ENCODE data around the gene IL4R.
"Not testable (repeated sequence)": the region's sequence is repeated elsewhere in the genome, so short reads cannot be mapped to it uniquely, and the experiment has no call there.

IL4R gene

GRCh38 chr16:27288313-27288712, 25.5 kb upstream of the IL4R start:
- DNase-seq (ENCODE audit: low spot score): not testable (repeated sequence)

- no peak for DNase-seq (ENCODE audit: low spot score)
Observed at GRCh38 chr16:27289669-27290068, 24.1 kb upstream of the IL4R start.

- DNase-seq (ENCODE audit: low spot score): no peak
Observed at GRCh38 chr16:27290562-27290961, 23.2 kb upstream of the IL4R start.

GRCh38 chr16:27291106-27291505, 22.7 kb upstream of the IL4R start:
- DNase-seq (ENCODE audit: low spot score): no peak

DNA sequence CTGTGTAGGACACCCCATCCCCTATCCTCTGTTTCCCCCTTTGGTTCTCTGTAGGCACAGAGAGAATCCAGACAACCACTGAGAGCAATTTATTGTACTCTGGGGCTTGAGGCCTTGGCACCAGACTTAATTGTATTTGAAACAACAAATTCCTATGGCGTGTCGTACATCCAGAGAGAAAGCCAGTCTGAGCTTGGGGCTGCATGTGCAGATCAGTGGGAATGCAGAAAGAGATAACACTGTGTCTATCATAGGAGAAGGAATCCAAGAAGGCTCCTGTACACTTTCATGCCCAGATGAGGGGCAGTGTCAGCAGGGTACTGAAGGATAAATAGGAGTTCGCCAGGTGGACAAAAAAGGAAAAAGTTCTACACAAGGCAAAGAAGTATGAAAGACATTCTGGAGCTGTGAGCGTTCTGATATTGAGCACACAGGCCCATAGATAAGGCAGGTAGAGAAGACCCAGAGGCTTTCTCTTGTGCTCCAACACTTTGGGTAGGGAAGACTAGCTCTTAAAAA, 22.0 kb upstream of the IL4R start:
- DNase-seq (ENCODE audit: low spot score): no peak

DNA sequence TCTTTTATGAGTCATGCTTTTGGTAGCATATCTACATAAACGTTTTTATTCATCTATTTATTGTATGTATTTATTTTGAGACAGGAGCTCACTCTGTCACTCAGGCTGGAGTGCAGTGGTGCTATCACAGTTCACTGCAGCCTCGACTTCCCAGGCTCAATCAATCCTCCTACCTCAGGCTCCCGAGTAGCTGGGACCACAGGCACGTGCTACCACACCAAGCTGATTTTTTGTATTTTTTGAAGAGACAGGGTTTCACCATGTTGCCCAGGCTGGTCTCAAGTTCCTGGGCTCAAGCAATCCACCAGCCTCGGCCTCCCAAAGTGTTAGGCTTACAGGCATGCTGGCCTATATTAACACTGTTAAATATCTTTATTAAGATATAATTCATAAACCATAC, 20.4 kb upstream of the IL4R start:
- DNase-seq (ENCODE audit: low spot score): no peak

DNA sequence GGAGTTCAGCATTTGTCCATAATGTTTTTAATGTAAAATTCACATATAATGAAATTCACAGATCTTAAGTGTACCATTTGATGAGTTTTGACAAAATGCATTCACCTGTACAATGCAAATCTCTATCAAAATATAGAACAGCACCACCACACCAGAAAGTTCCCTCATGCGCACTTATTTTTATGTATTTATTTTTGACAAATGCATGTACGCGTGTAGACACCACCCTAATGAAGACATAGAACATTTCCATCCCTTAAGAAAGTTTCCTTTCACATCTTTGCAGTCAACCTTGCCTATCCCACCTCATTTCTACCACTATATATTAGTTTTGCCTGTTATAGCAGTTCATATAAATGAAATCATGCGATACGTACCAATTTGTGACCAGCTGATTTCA, 15.6 kb upstream of the IL4R start:
- DNase-seq (ENCODE audit: low spot score): no peak

- no peak for DNase-seq (ENCODE audit: low spot score)
Observed at GRCh38 chr16:27301236-27301861, 12.4 kb upstream of the IL4R start.

DNA sequence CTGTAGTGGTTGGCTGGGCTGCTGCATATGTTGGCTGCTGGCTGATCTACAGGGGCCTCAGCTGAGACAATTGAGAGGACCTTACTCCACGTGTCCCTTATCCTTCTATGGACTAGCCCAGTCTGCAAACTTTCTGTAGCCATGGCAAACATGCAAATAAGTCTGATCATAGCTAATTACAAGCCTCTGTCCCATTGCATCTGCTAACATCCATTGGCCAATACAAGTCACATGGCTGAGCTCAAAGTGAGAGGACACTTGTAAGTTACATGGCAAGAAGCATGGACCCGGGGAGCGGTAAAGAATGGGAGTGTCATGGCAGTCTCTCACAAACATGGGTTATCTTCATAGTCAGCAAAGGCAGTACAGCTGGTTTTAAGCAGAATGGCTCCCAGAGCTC, 11.6 kb upstream of the IL4R start:
- no peak for DNase-seq (ENCODE audit: low spot score)

GRCh38 chr16:27303256-27304100, 10.3 kb upstream of the IL4R start:
- DNase-seq (ENCODE audit: low spot score): no peak

DNA sequence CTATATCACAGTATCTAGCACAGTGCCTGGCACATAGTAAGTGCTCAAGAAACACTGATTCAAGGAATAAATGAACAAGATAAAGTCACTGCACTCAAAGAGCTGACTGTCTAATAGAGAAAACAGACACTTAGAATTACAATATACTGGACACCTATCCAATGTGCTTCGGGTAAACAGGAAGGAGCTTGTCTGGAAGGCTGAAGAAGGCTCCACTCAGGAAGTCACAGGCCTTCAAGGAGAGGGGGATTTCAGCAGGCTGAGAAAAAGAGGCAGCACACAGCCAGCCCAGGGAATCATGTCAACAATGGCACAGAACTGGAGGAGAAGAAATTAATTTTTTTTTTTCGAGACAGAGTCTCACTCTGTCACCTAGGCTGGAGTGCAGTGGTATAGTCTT, 9.7 kb upstream of the IL4R start:
- DNase-seq (ENCODE audit: low spot score): no peak

DNA sequence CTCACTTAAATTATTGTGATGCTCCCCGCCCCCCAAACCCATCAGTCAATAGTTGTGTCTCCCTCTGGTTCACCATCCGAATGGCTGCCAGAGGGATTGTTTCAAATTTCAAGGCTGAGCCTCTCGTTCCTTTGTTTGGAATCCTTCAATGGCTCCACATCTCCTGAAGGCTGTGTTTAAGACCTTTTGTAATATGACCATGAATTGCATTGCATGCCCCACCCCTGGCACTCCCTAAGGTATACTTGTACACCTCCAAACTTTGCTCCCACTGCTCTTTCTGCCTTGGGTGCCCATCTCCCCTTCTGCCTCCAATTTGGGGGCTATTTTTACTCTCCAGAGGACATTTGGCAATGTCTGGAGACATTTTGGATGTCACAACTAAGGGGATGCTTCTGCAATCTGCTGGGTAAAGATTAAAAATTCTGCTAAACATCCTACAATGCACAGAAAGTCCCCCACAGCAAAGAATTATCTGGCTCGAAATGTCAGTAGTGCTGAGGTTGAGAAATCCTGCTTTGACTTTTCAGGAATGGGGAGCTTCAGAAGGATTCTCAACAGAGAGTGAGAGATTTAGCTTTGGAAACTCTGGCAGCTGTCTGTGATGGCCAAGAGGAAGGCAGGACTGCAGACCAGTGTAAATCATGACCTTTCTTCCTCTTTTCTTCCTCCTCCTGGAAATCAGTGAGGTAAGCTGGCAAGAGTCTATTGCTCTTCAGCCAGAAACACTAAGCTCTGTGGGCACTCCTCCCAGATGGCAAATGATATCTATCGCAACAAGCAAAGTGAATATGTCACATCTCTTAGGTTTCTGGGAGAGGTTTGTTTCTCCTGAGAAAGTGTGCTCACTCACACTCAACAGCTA, 8.7 kb upstream of the IL4R start:
- DNase-seq (ENCODE audit: low spot score): no peak

- no peak for DNase-seq (ENCODE audit: low spot score)
Observed at GRCh38 chr16:27305839-27306442, 7.8 kb upstream of the IL4R start.

GRCh38 chr16:27308792-27309191, 5.0 kb upstream of the IL4R start:
- DNase-seq (ENCODE audit: low spot score): no peak

GRCh38 chr16:27310576-27311447, 3.0 kb upstream of the IL4R start:
- no peak for DNase-seq (ENCODE audit: low spot score)

GRCh38 chr16:27311448-27311830, 2.3 kb upstream of the IL4R start:
- DNase-seq (ENCODE audit: low spot score): no peak

GRCh38 chr16:27311897-27312303, 1.9 kb upstream of the IL4R start:
- DNase-seq (ENCODE audit: low spot score): no peak

GRCh38 chr16:27312580-27313421, 973 bp upstream of the IL4R start:
- DNase-seq (ENCODE audit: low spot score): no peak

DNA sequence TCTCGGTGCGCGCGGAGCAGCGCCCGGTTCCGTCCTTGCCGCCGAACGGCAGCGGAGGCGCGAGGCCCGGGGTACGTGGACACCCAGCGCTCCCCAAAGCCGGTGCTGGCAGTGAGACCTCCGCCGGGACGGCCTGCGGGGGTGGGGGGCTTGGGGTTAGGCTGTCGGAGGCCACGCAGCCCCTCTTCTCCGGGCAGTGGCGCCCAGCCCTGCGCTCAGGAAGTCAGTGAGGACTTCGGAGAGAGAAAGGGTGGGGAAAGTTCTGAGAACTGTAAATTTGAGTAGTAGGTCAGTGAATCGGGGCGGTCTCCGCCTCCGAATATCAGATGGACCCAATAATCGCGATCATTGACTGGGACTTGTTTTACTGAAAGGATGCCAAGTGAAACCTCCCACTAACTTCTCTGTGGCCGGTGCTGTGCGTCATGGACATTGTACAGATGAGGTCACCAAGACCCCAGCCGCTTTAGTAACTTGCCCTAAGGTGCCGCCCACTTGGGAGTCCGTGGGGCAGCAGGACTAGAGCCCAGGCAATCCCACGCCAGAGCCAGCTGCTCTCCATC, 468 bp downstream of the IL4R start:
- no peak for DNase-seq (ENCODE audit: low spot score)

- DNase-seq (ENCODE audit: low spot score): no peak
Observed at GRCh38 chr16:27314986-27315332, 1.2 kb downstream of the IL4R start.
